HG02970 (cell line): ENCODE results near the gene CAVIN1.
"Not testable (repeated sequence)": the region's sequence is repeated elsewhere in the genome, so short reads cannot be mapped to it uniquely, and the experiment has no call there.

Experiments used
- ATAC-seq: cut with Tn5 transposase; IDR thresholded peaks from one replicate; pipeline ENCODE4 v1.9.1; 2021; ENCODE audit warnings: mild to moderate bottlenecking, moderate library complexity, moderate number of reproducible peaks; ENCODE audit not compliant: unreplicated experiment, low FRiP score

Gene CAVIN1, protein sequence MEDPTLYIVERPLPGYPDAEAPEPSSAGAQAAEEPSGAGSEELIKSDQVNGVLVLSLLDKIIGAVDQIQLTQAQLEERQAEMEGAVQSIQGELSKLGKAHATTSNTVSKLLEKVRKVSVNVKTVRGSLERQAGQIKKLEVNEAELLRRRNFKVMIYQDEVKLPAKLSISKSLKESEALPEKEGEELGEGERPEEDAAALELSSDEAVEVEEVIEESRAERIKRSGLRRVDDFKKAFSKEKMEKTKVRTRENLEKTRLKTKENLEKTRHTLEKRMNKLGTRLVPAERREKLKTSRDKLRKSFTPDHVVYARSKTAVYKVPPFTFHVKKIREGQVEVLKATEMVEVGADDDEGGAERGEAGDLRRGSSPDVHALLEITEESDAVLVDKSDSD

GRCh38 chr17:42422958-42423712, at the start of gene CAVIN1:
Gene CAVIN1 (minus strand): TSS chr17:42423256. CDS start chr17:42423097, 159 bp downstream.
- ATAC-seq = no peak

DNA sequence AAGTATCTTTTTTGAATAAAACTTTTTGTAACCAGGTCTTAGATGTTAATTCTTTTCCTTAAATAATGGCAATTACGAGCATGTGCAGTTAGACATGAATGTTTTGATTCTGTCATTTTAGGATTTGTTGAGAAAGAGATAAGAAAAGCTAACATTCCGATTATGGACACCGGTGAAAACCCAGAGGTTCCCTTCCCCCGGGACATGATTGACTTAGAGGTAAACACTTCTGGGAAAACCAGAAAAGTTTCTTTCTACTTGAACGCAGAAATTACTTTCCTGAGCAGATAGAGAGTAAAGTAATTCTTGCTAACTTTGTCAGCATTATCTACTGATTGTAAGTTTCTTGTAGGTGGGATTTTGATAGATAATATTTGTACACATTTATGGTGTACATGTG, 44.8 kb upstream of the CAVIN1 start:
- no peak for ATAC-seq

DNA sequence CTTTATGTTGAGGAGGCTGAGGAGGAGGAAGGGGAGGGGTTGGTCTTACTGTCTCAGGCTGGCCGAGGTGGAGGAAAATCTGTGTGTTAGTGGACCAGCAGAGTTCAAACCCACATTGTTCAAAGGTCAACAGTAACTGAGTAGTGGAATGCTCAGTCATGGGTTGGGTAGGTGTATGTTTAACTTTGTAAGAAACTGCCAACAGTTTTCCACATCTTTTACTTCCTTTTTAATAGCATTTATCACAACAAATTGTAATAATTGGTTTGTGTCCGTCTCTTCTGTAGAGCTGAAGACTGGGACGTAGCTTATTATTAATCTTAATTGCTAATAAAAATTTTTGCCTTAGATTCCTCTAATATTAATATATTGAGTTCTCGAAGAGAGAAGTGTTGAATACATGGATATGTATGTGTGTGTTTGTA, 40.9 kb upstream of the CAVIN1 start:
- no peak for ATAC-seq

GRCh38 chr17:42460371-42460770, 37.3 kb upstream of the CAVIN1 start:
- ATAC-seq = no peak

- no peak for ATAC-seq
These were observed 36.8 kb upstream of the CAVIN1 start for GRCh38 chr17:42459801-42460281.

DNA sequence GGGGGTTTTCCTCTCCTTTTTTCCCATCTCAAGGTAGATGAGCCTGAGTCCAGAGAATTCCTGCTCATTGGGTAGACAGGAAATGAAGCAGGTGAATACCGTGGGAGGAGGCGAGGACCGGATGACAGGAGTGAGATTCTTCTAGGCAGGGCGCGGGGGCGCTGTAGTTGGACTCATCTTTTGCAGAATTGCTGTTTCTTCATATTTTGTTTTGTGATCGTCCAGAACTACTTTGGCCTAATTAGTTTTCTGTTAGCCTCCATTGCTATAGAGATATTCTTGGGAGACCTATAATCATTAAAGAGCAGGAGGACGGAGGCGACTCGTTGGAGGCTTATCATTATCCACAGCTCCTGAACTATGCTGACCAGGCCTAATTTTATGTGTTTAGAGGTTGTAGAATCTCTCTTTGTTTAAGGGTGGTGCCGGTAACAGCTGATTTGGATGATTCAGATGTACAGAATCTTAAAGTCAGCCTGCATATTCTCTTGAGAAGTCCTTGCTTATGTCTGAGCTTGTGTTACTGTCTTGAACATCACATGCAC, 36.3 kb upstream of the CAVIN1 start:
- ATAC-seq = no peak

DNA sequence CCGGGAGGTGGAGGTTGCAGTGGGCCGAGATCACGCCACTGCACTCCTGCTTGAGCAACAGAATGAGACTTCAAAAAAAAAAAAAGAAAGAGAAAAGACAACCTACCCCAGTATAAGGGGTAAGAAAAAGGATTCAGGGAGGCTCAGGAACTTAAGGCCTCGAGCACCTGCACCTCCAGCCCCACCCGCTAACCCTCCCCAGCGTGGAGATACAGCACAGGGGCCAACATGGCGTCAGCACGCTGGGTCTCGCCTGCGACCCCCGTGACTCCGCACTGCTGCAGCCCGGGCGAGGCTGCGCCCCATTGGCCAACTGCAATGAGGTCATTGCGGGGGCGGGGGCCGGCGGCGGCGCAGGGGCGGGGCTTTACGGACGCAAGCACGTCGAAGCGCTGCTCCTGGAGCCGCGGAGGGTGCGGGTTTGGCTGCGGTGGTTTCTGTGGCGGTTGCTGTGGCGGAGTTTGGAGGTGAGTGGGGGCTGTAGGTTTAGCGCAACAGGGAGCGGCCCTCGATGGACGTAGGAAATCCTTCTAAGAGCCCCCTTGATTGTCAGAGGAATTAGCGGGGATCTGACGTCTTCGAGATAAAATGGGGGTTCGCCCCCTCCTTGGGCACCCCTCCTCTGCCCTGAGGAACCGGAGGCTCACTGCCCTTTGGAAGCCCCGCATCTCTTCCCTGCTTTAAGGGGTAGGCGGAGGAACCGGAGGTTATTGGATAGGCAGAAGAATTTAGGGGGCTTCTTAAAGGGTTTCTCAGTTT, 35.6 kb upstream of the CAVIN1 start, which contains the start of gene ATP6V0A1:
ATP6V0A1 (plus strand) TSS at position 382 of the 759 bp plus-strand sequence. CDS start 2,017 bp downstream, outside the sequence.
- peak; percentile 78 for ATAC-seq

- no peak for ATAC-seq
These were observed 34.2 kb upstream of the CAVIN1 start for GRCh38 chr17:42457107-42457792.

- no peak for ATAC-seq
These were observed 33.4 kb upstream of the CAVIN1 start for GRCh38 chr17:42456223-42457106.

DNA sequence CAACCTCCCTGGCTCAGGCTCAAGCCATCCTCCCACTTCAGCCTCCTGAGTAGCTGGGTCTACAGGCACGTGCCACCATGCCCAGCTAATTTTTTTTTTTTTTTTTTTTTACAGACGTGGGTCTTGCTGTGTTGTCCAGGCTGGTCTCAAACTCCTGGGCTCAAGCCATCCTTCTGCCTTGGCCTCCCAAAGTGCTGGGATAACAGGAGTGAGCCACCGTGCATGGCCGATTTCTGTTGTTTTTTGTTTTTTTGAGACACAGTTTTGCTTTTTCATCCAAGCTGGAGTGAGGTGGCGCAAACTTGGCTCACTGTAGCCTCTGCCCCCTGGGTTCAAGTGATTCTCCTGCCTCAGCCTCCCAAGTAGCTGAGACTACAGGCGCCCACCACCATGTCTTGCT, 31.9 kb upstream of the CAVIN1 start:
- ATAC-seq = not testable (repeated sequence)

DNA sequence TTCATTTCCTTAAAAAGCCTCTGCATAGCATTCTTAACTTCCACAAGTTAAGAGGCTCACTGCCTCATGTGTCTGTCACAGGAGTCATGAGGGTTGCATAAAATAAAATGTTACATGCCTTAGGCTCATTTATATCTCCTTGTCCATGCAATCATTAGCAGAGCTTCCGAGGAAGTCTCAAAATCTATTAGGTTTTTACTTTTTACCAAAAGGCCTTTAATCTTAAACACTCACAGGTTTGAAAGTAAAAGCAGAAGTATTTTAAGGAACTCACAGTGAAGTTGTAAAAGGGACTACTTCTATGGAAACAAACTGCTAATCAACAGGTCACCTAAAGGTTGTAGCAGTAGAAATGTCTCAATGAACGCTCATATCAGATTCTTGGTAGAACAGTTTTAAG, 30.4 kb upstream of the CAVIN1 start:
- ATAC-seq = no peak

GRCh38 chr17:42451270-42451669, 28.2 kb upstream of the CAVIN1 start:
- not testable (repeated sequence) for ATAC-seq

DNA sequence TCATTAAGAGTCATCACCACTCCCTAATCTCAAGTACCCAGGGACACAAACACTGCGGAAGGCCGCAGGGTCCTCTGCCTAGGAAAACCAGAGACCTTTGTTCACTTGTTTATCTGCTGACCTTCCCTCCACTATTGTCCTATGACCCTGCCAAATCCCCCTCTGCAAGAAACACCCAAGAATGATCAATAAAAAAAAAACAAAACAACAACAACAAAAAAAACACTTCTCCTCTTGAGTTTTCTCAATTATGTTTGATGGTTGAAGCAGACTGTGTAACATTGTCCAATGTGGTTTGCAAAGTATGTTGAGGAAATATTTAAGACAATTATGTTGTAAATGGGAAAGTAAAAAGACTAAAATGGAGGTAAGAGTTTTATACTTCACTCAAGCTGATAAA, 26.8 kb upstream of the CAVIN1 start:
- ATAC-seq = not testable (repeated sequence)

GRCh38 chr17:42449176-42449575, 26.1 kb upstream of the CAVIN1 start:
- not testable (repeated sequence) for ATAC-seq

- ATAC-seq = no peak
These were observed 19.1 kb upstream of the CAVIN1 start for GRCh38 chr17:42442196-42442565.

GRCh38 chr17:42441371-42442195, 18.5 kb upstream of the CAVIN1 start:
- ATAC-seq = no peak

- ATAC-seq = no peak
These were observed 15.8 kb upstream of the CAVIN1 start for GRCh38 chr17:42438600-42439567.
